Endothelial cell of umbilical vein (primary cell): ENCODE data around the gene SP140. TPM values are rescaled to one million over a fixed set of nuclear protein-coding genes. Genes with fewer than 3 reads are reported as not detected.

Experiments
- BruUV-seq: library from RNA; stranded (reverse); fragments of 400-500 nt; replicated peaks from 2 replicates; lab custom pipeline; 2021; lab: Mats Ljungman, UMichigan
- CTCF ChIA-PET: fragments of 300-600, 350-600 bp; sonication (Branson Sonifier 250); formaldehyde crosslinking; loops from one replicate; lab custom pipeline; 2021; ENCODE audit warnings: antibody characterized with exemption, inconsistent platforms; lab: Charles Lee
- POLR2A ChIA-PET: fragments of 300-600, 350-600 bp; sonication (Branson Sonifier 250); formaldehyde crosslinking; loops from one replicate; lab custom pipeline; 2021; ENCODE audit warnings: antibody characterized with exemption, inconsistent platforms; lab: Charles Lee
- DNase-seq: peaks from one replicate; pipeline ENCODE4 v3.0.0-alpha.2; 2011; ENCODE audit warnings: low read depth, low spot score
- FAIRE-seq: peaks from 2 replicates; lab custom pipeline; 2011; peaks lifted over from hg19 to GRCh38; lab: Jason Lieb, UNC
- H2AFZ ChIP-seq: 2 replicates; pipeline ENCODE4 v1.6.0; 2012; ENCODE audit warnings: low read depth, low read length, control low read depth, inconsistent platforms
- H3K27ac ChIP-seq: 2 replicates; pipeline ENCODE4 v1.5.1; 2011; ENCODE audit warnings: low read depth, mild to moderate bottlenecking, control low read depth, low read length, moderate library complexity; ENCODE audit not compliant: insufficient read depth
- H3K27me3 ChIP-seq, 2 experiments: 2 replicates each; pipeline versions ENCODE4 v1.6.0 to v1.6.1; 2011; ENCODE audit warnings: low read length in 2 of 2, mixed read lengths in 1 of 2; ENCODE audit not compliant: control insufficient read depth in 2 of 2, insufficient read depth in 2 of 2
- H3K36me3 ChIP-seq, 2 experiments: 2 replicates in 1 of 2; 3 replicates in 1 of 2; pipeline ENCODE4 v1.5.1; 2011; ENCODE audit warnings: low read length in 2 of 2, mild to moderate bottlenecking in 1 of 2, moderate library complexity in 1 of 2; ENCODE audit not compliant: control insufficient read depth in 2 of 2, insufficient read depth in 2 of 2; ENCODE audit errors: extremely low read depth in 1 of 2
- H3K4me1 ChIP-seq: 3 replicates; pipeline ENCODE4 v1.5.1; 2011; ENCODE audit warnings: mild to moderate bottlenecking, low read length; ENCODE audit not compliant: control insufficient read depth, insufficient read depth; ENCODE audit errors: extremely low read depth
- H3K4me2 ChIP-seq: 2 replicates; pipeline ENCODE4 v1.6.1; 2011; ENCODE audit warnings: low read length, control low read depth, mixed read lengths; ENCODE audit not compliant: insufficient read depth
- H3K4me3 ChIP-seq, 3 experiments: fragments of 200-600 bp in 1 of 3; sonication (generic), shearing (Covaris generic) in 1 of 3; replicated peaks in 1 of 3; 2 replicates each; pipeline ENCODE4 v1.5.1; 2011 to 2016; ENCODE audit warnings: control low read depth in 3 of 3, low read length in 3 of 3, mild to moderate bottlenecking in 2 of 3, inconsistent platforms in 1 of 3, low read depth in 1 of 3, moderate library complexity in 1 of 3; ENCODE audit not compliant: insufficient read depth in 1 of 3
- H3K79me2 ChIP-seq: 2 replicates; pipeline ENCODE4 v1.6.0; 2012; ENCODE audit warnings: low read length, inconsistent platforms; ENCODE audit not compliant: control insufficient read depth, insufficient read depth
- H3K9ac ChIP-seq: replicated peaks from 2 replicates; pipeline ENCODE3; 2011; ENCODE audit warnings: low read length, control low read depth; ENCODE audit not compliant: insufficient read depth; ENCODE audit errors: extremely low read depth
- H3K9me1 ChIP-seq: replicated peaks from 3 replicates; pipeline ENCODE4 v1.6.0; 2011; ENCODE audit warnings: mild to moderate bottlenecking, low read length; ENCODE audit not compliant: control insufficient read depth, insufficient read depth; ENCODE audit errors: extremely low read depth
- H3K9me3 ChIP-seq: replicated peaks from 2 replicates; pipeline ENCODE4 v1.5.1; 2012; ENCODE audit warnings: low read length, inconsistent platforms; ENCODE audit not compliant: control insufficient read depth, insufficient read depth
- H4K20me1 ChIP-seq: replicated peaks from 2 replicates; pipeline ENCODE3; 2011; ENCODE audit warnings: mild to moderate bottlenecking, low read length; ENCODE audit not compliant: control insufficient read depth, insufficient read depth; ENCODE audit errors: extremely low read depth
- EZH2 ChIP-seq: IDR thresholded peaks from 2 replicates; pipeline ENCODE4 v1.6.1; 2012; ENCODE audit warnings: borderline replicate concordance, low read depth, mild to moderate bottlenecking, moderate library complexity, low read length, inconsistent platforms; ENCODE audit not compliant: severe bottlenecking
- FOS ChIP-seq: IDR thresholded peaks from 2 replicates; pipeline ENCODE4 v1.6.1; 2011; ENCODE audit warnings: mild to moderate bottlenecking, low read length, moderate library complexity, borderline replicate concordance; ENCODE audit not compliant: insufficient read depth
- GATA2 ChIP-seq: IDR thresholded peaks from 2 replicates; pipeline ENCODE4 v1.7.0; 2011; ENCODE audit warnings: low read depth, mild to moderate bottlenecking, moderate library complexity, mixed read lengths, low read length; ENCODE audit not compliant: insufficient read length, insufficient read depth
- JUN ChIP-seq: IDR thresholded peaks from 2 replicates; pipeline ENCODE4 v1.6.1; 2011; ENCODE audit warnings: borderline replicate concordance, low read depth; ENCODE audit not compliant: insufficient read length, insufficient read depth
- MYC ChIP-seq: IDR thresholded peaks from one replicate; pipeline ENCODE4 v1.6.1; 2011; ENCODE audit warnings: mild to moderate bottlenecking, low read depth, low read length
- POLR2A ChIP-seq: IDR thresholded peaks from 2 replicates; pipeline ENCODE4 v1.6.1; 2012; ENCODE audit warnings: low read depth, mild to moderate bottlenecking, control low read depth, low read length
- POLR2AphosphoS5 ChIP-seq: IDR thresholded peaks from 2 replicates; pipeline ENCODE4 v1.6.1; 2012; ENCODE audit warnings: low read depth, mild to moderate bottlenecking, control low read depth, low read length, moderate library complexity; ENCODE audit not compliant: insufficient read depth
- dilution Hi-C: fragments of 300-500 bp; cut with MboI; formaldehyde crosslinking; loops from one replicate; pipeline ENCODE4 v1.15.0; 2019; ENCODE audit warnings: low sequenced_read_pairs; ENCODE audit not compliant: extremely low pct_ligation_motif_present
- intact Hi-C: fragments of 100-400 bp; cut with micrococcal nuclease; formaldehyde crosslinking; loops from one replicate; pipeline ENCODE4 v1.10.0; 2022
- polyA plus RNA-seq, 4 experiments: library from polyadenylated mRNA; depleted of rRNA in 3 of 4; stranded (reverse) in 3 of 4; unstranded in 1 of 4; fragments of >200 nt; gene quantifications; 2 replicates each; pipeline versions ENCODE4 v1.2.1 to v1.2.3, GENCODE V29; 2011 to 2012; ENCODE audit warnings: missing spikeins in 1 of 4
- total RNA-seq: library from RNA; stranded (reverse); gene quantifications from 2 replicates; pipeline ENCODE4 v1.2.3, GENCODE V29; 2021
- TF ChIP-seq, protein P1 (sequence below): IDR thresholded peaks from 2 replicates; pipeline ENCODE4 v1.6.1; 2011; ENCODE audit not compliant: insufficient read depth, insufficient read length
- TF ChIP-seq, protein P2 (sequence below), 2 donors: IDR thresholded peaks; 1 replicate in 1 of 2; 2 replicates in 1 of 2; pipeline ENCODE4 v1.5.1; 2011; ENCODE audit warnings: low read length in 2 of 2, mild to moderate bottlenecking in 2 of 2, moderate library complexity in 2 of 2, control low read depth in 1 of 2, inconsistent platforms in 1 of 2, low read depth in 1 of 2; ENCODE audit not compliant: insufficient read depth in 1 of 2; ENCODE audit errors: extremely low read depth in 1 of 2

SP140 gene
- total and polyA plus RNA-seq, 2 donors (not counting 3 experiments of a cell fraction or from before 2014, with no cell fraction given) = not detected

DNA sequence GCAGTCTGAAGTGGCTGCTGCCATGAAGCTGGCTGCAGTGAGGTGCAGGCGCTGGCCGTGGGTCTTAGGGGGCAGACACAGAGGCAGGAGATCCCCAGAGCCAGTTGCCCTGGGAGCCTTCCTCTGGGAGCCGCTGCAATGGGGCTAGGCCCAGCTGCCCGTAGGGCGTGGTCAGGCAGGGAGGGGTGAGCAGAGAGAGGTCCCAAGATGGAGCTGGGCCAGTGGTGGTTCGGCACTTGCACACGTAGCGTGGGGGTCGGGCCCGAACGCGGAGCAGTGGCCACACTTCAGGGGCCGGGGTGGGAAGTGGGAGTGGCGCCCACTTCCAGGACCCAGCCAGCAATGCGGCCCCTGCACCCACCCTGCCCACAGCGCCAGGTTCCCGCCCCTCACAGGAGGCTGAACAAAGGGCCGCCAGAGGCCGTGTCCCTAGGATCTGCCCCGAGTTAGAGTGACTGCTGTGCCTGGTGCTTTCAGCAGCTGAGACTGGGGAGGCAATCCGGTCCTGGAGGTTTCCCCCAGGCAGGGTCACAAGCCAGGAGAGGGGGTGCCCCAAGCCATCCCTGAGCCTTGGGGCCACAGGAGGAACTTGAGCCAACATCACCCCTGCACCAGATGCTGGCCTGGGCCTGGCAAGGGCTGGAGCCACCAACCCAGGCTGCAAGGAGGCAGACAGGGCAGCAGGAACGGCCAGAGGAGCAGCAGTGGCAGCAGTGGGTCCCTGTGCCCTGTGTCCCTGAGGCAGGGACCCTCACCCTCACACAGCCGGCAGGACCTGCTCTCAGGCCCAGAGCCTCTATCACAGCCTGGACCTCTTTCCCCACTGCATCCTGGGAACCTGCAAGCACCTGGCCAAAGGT lies 80.1 kb downstream of the SP140 start:
- Histone ChIP-seq H3K9me3 (no peaks in the 10 kb centered on the region), H3K4me2 (no peak overlapping the region), H3K27me3 (no peaks in the 10 kb centered on the region), H3K79me2 (no peaks in the 10 kb centered on the region), H3K9me1 (no peaks in the 10 kb centered on the region), H2AFZ (no peak overlapping the region), H3K27ac (no peak overlapping the region), H3K4me3 (no peak overlapping the region), H3K4me1 (no peaks in the 10 kb centered on the region), H4K20me1 (no peaks in the 10 kb centered on the region), H3K36me3 (no peaks in the 10 kb centered on the region), H3K9ac (no peak overlapping the region)
- no peak for DNase-seq
- intact Hi-C loops = no loop called here
- dilution Hi-C loops = no loop called here
- ChIA-PET POLR2A (interaction anchor here (0.6 kb wide), 1 partner anchor 154 kb away, joined by 3 read pairs; no protein-coding TSS in a partner anchor), CTCF (no interaction called here)
- TF ChIP-seq EZH2 = no peak
- TF ChIP-seq, protein P1, sequence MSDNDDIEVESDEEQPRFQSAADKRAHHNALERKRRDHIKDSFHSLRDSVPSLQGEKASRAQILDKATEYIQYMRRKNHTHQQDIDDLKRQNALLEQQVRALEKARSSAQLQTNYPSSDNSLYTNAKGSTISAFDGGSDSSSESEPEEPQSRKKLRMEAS = no peak
- no peak for TF ChIP-seq FOS
- no peak for TF ChIP-seq GATA2
- TF ChIP-seq POLR2A = no peak
- TF ChIP-seq, protein P2, sequence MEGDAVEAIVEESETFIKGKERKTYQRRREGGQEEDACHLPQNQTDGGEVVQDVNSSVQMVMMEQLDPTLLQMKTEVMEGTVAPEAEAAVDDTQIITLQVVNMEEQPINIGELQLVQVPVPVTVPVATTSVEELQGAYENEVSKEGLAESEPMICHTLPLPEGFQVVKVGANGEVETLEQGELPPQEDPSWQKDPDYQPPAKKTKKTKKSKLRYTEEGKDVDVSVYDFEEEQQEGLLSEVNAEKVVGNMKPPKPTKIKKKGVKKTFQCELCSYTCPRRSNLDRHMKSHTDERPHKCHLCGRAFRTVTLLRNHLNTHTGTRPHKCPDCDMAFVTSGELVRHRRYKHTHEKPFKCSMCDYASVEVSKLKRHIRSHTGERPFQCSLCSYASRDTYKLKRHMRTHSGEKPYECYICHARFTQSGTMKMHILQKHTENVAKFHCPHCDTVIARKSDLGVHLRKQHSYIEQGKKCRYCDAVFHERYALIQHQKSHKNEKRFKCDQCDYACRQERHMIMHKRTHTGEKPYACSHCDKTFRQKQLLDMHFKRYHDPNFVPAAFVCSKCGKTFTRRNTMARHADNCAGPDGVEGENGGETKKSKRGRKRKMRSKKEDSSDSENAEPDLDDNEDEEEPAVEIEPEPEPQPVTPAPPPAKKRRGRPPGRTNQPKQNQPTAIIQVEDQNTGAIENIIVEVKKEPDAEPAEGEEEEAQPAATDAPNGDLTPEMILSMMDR (IDR thresholded peaks at IDR 0.05; ENCODE audit: extremely low read depth in 1 of 2, insufficient read depth in 1 of 2, low read depth in 1 of 2, low read length in 2 of 2) = no peak
- TF ChIP-seq POLR2AphosphoS5 = no peak
- TF ChIP-seq JUN = no peak
- no peak for TF ChIP-seq MYC
- FAIRE-seq = no peak
- BruUV-seq = no TSS peak
